WERI-Rb-1 (cell line): ENCODE data around the gene RNF183.
"Not testable (repeated sequence)": the region's sequence is repeated elsewhere in the genome, so short reads cannot be mapped to it uniquely, and the experiment has no call there.

Experiments
- DNase-seq: peaks from one replicate; pipeline ENCODE4 v3.0.0-alpha.2; 2020
- H3K27ac ChIP-seq: fragments of 250-450 bp; sonication (Bioruptor Pico); 2 replicates; pipeline ENCODE4 v1.5.1; 2020; ENCODE audit warnings: mild to moderate bottlenecking, moderate library complexity
- H3K27me3 ChIP-seq: fragments of 250-450 bp; sonication (Bioruptor Pico); 2 replicates; pipeline ENCODE4 v1.5.1; 2021; ENCODE audit warnings: mild to moderate bottlenecking, low read depth, moderate library complexity; ENCODE audit not compliant: insufficient read depth, severe bottlenecking
- H3K36me3 ChIP-seq: fragments of 250-450 bp; sonication (Bioruptor Pico); 2 replicates; pipeline ENCODE4 v1.5.1; 2020; ENCODE audit warnings: mild to moderate bottlenecking, moderate library complexity
- H3K4me3 ChIP-seq: 2 replicates; pipeline ENCODE4 v1.5.1; 2011; ENCODE audit warnings: low read depth, mild to moderate bottlenecking, control low read depth, low read length
- H3K9me3 ChIP-seq: fragments of 250-450 bp; sonication (Bioruptor Pico); 2 replicates; pipeline ENCODE4 v1.5.1; 2021; ENCODE audit warnings: mild to moderate bottlenecking, moderate library complexity; ENCODE audit not compliant: severe bottlenecking
- CTCF ChIP-seq: IDR thresholded peaks from 2 replicates; pipeline ENCODE4 v1.5.1; 2011; ENCODE audit warnings: low read depth, mild to moderate bottlenecking, control low read depth, inconsistent platforms, low read length

Gene RNF183

GRCh38 chr9:113255438-113255837 is 47.7 kb downstream of the RNF183 start:
- no peak for TF ChIP-seq CTCF

GRCh38 chr9:113254991-113255390 is 48.2 kb downstream of the RNF183 start:
- Histone ChIP-seq H3K27me3 (no peaks in the 10 kb centered on the region), H3K4me3 (no peak overlapping the region), H3K9me3 (no peaks in the 10 kb centered on the region), H3K27ac (no peak overlapping the region), H3K36me3 (peaks cover 32% of the 10 kb centered on the region)
- no peak for DNase-seq
- no peak for TF ChIP-seq CTCF

More at GRCh38 chr9:113255438-113255837, 47.7 kb downstream of the RNF183 start:
- Histone ChIP-seq H3K27me3 (no peaks in the 10 kb centered on the region), H3K4me3 (no peak overlapping the region), H3K36me3 (peaks cover 36% of the 10 kb centered on the region), H3K27ac (no peak overlapping the region), H3K9me3 (no peaks in the 10 kb centered on the region)
- DNase-seq = no peak

DNA sequence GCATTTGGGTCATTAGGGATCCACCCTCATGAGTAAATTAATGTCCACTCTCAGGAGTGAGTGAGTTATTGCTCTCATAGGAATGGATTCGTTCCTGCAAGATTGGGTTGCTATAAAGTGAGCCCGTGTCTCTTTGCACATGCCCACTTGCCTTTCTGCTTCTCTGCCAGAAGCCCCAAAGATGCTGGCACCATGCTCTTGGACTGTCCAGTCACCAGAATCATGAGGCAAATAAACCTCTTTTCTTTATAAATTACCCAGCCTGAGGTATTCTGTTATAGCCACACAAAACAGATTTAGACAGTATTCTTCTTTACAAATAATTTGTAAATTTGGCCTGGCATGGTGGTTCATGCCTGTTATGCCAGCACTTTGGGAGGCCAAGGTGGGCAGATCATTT is 52.4 kb downstream of the RNF183 start:
- no peak for DNase-seq
- no peak overlapping the region for H3K4me3 ChIP-seq
- no peaks in the 10 kb centered on the region for H3K27me3 ChIP-seq
- H3K27ac ChIP-seq = no peak overlapping the region
- H3K9me3 ChIP-seq = no peaks in the 10 kb centered on the region
- TF ChIP-seq CTCF = no peak
- peaks cover 6% of the 10 kb centered on the region for H3K36me3 ChIP-seq

DNA sequence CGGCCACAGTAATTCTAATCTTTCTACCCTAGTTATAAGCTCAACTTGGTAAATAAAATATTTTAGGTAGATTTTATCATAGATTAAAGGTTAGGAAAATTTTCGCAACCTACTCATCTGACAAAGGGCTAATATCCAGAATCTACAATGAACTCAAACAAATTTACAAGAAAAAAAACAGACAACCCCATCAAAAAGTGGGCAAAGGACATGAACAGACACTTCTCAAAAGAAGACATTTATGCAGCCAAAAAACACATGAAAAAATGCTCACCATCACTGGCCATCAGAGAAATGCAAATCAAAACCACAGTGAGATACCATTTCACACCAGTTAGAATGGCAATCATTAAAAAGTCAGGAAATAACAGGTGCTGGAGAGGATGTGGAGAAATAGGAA is 53.5 kb downstream of the RNF183 start:
- H3K4me3 ChIP-seq, H3K9me3 ChIP-seq, H3K36me3 ChIP-seq, DNase-seq, H3K27ac ChIP-seq, H3K27me3 ChIP-seq: not testable (repeated sequence)

GRCh38 chr9:113247640-113248039 is 55.5 kb downstream of the RNF183 start:
- Histone ChIP-seq H3K9me3 (no peaks in the 10 kb centered on the region), H3K27ac (no peak overlapping the region), H3K27me3 (no peaks in the 10 kb centered on the region), H3K4me3 (no peak overlapping the region), H3K36me3 (peaks cover 6% of the 10 kb centered on the region; the same call in 1 of the 2 replicates)
- no peak for DNase-seq
- TF ChIP-seq CTCF = no peak
